CD4-positive, CD25-positive, alpha-beta regulatory T cell (primary cell): ENCODE results near the gene HTRA3. TPM values are rescaled to one million over a fixed set of nuclear protein-coding genes. Genes with fewer than 3 reads are reported as not detected.
A peak's percentile ranks its signal among the peaks of the same experiment; 100 is the strongest.

Experiments
- ATAC-seq, 2 donors: fragments of 150-1000 bp; cut with Tn5 transposase; one replicate each; pipeline ENCODE4 v1.10.0; 2021; ENCODE audit warnings: low read depth in 2 of 2, moderate number of reproducible peaks in 2 of 2, moderate library complexity in 1 of 2
- DNase-seq, 3 donors: peaks; one replicate each; pipeline versions ENCODE4 v3.0.0 to v3.0.0-alpha.2; 2012 to 2022; ENCODE audit warnings: mixed read lengths in 1 of 3
- H3K27ac ChIP-seq: one replicate; pipeline ENCODE4 v1.7.0; 2013; ENCODE audit warnings: mild to moderate bottlenecking, low read length; ENCODE audit not compliant: insufficient read depth, poor library complexity, severe bottlenecking
- H3K27me3 ChIP-seq: one replicate; pipeline ENCODE4 v1.7.0; 2013; ENCODE audit warnings: low read length; ENCODE audit not compliant: control insufficient read depth, insufficient read depth
- H3K36me3 ChIP-seq: one replicate; pipeline ENCODE4 v1.7.0; 2013; ENCODE audit warnings: mild to moderate bottlenecking, low read length, moderate library complexity; ENCODE audit not compliant: control insufficient read depth, insufficient read depth
- H3K4me1 ChIP-seq: 2 replicates; pipeline ENCODE4 v1.7.0; 2013; ENCODE audit warnings: mild to moderate bottlenecking, low read length; ENCODE audit not compliant: insufficient read depth, control insufficient read depth, poor library complexity, severe bottlenecking
- H3K4me3 ChIP-seq: one replicate; pipeline ENCODE4 v1.7.0; 2013; ENCODE audit warnings: low read depth, mild to moderate bottlenecking, low read length, moderate library complexity
- H3K9me3 ChIP-seq, 2 experiments: 1 replicate in 1 of 2; 2 replicates in 1 of 2; pipeline ENCODE4 v1.7.0; 2013; ENCODE audit warnings: low read length in 2 of 2, mild to moderate bottlenecking in 1 of 2, moderate library complexity in 1 of 2; ENCODE audit not compliant: control insufficient read depth in 2 of 2
- H3K27ac Mint-ChIP-seq, 3 donors: one replicate each; pipeline ENCODE4 v1.8.0; 2020 to 2022; ENCODE audit warnings: mild to moderate bottlenecking in 3 of 3, mixed read lengths in 3 of 3, moderate library complexity in 2 of 3
- H3K27me3 Mint-ChIP-seq: one replicate; pipeline ENCODE4 v1.8.0; 2022; ENCODE audit warnings: mild to moderate bottlenecking, mixed read lengths
- H3K36me3 Mint-ChIP-seq: one replicate; pipeline ENCODE4 v1.8.0; 2020; ENCODE audit warnings: mixed read lengths
- H3K4me1 Mint-ChIP-seq, 4 donors: one replicate each; pipeline ENCODE4 v1.8.0; 2020 to 2022; ENCODE audit warnings: mixed read lengths in 4 of 4, mild to moderate bottlenecking in 1 of 4
- H3K4me3 Mint-ChIP-seq, 4 donors: one replicate each; pipeline ENCODE4 v1.8.0; 2020 to 2022; ENCODE audit warnings: mild to moderate bottlenecking in 4 of 4, mixed read lengths in 4 of 4, moderate library complexity in 3 of 4
- H3K9me3 Mint-ChIP-seq, 7 donors: one replicate each; pipeline ENCODE4 v1.8.0; 2020 to 2022; ENCODE audit warnings: mixed read lengths in 7 of 7, mild to moderate bottlenecking in 3 of 7, moderate library complexity in 2 of 7
- polyA plus RNA-seq, 4 donors: library from polyadenylated mRNA; unstranded; fragments of 300-500 nt; fragmentation: Illumina TruSeq; gene quantifications; one replicate each; pipeline ENCODE4 v1.2.3, GENCODE V29; 2021
- total RNA-seq: library from RNA; stranded (reverse); gene quantifications from one replicate; pipeline ENCODE4 v1.2.3, GENCODE V29; 2022

HTRA3 gene
- total and polyA plus RNA-seq, 5 donors from 2014 or later: not detected

DNA sequence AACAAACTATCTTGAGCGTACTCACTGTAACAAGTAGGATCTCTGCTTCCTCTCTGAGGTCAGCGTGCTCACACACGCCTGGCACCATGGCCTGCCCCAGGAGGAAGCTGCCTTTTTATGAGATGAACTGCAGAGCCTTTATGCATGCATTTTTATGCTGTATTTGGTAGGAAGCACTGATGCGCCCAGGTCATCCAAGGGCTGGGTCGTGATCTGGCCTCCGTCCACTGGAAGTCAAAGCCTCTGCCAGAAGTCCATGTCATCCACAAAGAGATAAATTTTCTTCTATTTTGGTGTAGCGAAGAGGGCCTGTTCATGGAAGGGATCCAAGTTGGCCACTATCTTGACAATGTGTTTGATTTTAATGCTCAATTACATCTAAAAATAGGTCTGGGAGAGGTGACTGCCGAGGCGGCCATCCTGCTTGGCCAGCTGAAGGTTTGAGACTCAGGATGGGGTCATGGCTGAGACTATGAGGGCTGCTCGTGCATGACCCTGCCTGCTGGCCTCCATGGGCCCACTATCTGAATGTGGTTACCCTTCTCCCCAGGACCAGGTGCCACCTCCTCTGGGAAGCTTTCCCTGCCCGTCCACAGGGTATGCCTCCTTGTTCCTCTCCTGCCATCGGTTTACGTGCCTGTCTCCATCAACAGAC, 50.3 kb downstream of the HTRA3 start:
- no peak for DNase-seq
- no peaks in the 10 kb centered on the region for H3K27me3 ChIP-seq
- H3K36me3 Mint-ChIP-seq: no peaks in the 10 kb centered on the region
- no peaks in the 10 kb centered on the region for H3K36me3 ChIP-seq
- H3K4me3 ChIP-seq: no peak overlapping the region
- no peak overlapping the region for H3K27ac Mint-ChIP-seq
- no peak for ATAC-seq
- peaks cover 4% of the 10 kb centered on the region for H3K27me3 Mint-ChIP-seq
- H3K4me3 Mint-ChIP-seq: no peak overlapping the region
- H3K9me3 ChIP-seq: no peaks in the 10 kb centered on the region
- H3K4me1 ChIP-seq: no peaks in the 10 kb centered on the region
- H3K9me3 Mint-ChIP-seq: no peaks in the 10 kb centered on the region
- H3K27ac ChIP-seq: no peak overlapping the region
- H3K4me1 Mint-ChIP-seq: no peaks in the 10 kb centered on the region

DNA sequence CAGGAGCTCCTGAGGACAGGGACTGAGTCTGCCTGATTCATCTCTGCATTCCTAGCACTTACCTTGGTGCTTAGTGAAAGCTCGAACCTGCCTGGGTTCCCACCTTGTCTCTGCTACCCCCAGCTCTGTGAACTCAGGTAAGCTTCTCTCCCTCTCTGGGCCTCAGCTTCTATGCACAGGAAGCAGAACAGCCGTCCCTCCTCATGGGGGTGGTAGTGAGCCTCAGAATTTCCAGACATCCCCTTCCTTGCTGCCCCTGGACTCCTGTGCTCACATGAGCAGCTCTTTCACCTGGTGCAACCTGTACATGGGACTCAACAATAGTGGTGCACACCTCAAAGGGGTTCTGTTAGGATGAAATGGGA, 50.8 kb downstream of the HTRA3 start:
- peaks cover 4% of the 10 kb centered on the region for H3K27me3 Mint-ChIP-seq
- H3K36me3 Mint-ChIP-seq: no peaks in the 10 kb centered on the region
- no peaks in the 10 kb centered on the region for H3K27me3 ChIP-seq
- H3K4me1 ChIP-seq: no peaks in the 10 kb centered on the region
- H3K4me1 Mint-ChIP-seq: no peaks in the 10 kb centered on the region
- H3K4me3 ChIP-seq: no peak overlapping the region
- no peak overlapping the region for H3K27ac Mint-ChIP-seq
- no peaks in the 10 kb centered on the region for H3K9me3 ChIP-seq
- ATAC-seq (no peak), DNase-seq (peak in 1 of 3 donors; percentile 16)
- H3K36me3 ChIP-seq: no peaks in the 10 kb centered on the region
- H3K9me3 Mint-ChIP-seq: no peaks in the 10 kb centered on the region
- H3K4me3 Mint-ChIP-seq: no peak overlapping the region
- H3K27ac ChIP-seq: no peak overlapping the region

DNA sequence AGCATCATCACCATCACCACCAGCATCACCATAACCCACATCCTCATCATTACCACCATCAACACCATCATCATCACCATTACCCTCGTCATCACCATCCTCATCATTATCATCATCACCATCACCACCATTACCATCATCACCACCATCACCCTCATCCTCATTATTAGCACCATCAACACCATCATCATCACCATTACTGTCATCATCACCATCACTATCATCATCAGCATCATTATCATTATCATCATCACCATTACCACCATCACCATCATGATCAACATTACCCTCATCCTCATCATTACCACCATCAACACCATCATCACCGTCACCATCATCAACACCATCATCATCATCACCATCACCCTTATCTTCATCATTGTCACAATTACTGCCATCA, 51.7 kb downstream of the HTRA3 start:
- H3K27ac ChIP-seq: no peak overlapping the region
- Mint-ChIP-seq H3K9me3 (no peaks in the 10 kb centered on the region), H3K4me3 (no peak overlapping the region), H3K4me1 (no peaks in the 10 kb centered on the region), H3K27ac (no peak overlapping the region), H3K36me3 (no peaks in the 10 kb centered on the region), H3K27me3 (peaks cover 4% of the 10 kb centered on the region)
- ATAC-seq: no peak
- no peaks in the 10 kb centered on the region for H3K27me3 ChIP-seq
- H3K4me3 ChIP-seq: no peak overlapping the region
- H3K9me3 ChIP-seq: no peaks in the 10 kb centered on the region
- no peak for DNase-seq
- H3K4me1 ChIP-seq: no peaks in the 10 kb centered on the region
- no peaks in the 10 kb centered on the region for H3K36me3 ChIP-seq

DNA sequence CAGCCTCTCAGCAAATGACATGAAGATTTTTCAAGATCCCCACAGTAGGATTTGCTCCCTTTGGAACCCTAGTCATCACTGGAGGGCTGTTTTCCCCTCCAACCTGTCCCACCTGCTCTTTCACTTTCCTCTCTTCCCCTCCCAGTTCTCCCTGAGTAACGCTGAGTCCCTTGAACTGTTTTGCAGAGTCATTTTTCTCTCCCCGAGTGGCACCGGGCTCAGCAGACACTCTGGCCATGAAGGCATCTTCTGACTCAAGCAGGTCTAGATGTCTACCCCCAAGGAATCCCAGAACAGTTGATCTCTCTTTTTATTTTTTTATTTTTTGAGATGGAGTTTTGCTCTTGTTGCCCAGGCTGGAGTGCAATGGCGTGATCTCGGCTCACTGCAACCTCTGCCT, 52.2 kb downstream of the HTRA3 start:
- H3K4me1 ChIP-seq: no peaks in the 10 kb centered on the region
- Mint-ChIP-seq H3K27ac (no peak overlapping the region), H3K4me1 (no peaks in the 10 kb centered on the region), H3K9me3 (no peaks in the 10 kb centered on the region), H3K4me3 (no peak overlapping the region), H3K36me3 (no peaks in the 10 kb centered on the region), H3K27me3 (peaks cover 4% of the 10 kb centered on the region)
- no peaks in the 10 kb centered on the region for H3K9me3 ChIP-seq
- no peaks in the 10 kb centered on the region for H3K36me3 ChIP-seq
- no peaks in the 10 kb centered on the region for H3K27me3 ChIP-seq
- DNase-seq: no peak
- no peak overlapping the region for H3K27ac ChIP-seq
- no peak overlapping the region for H3K4me3 ChIP-seq
- no peak for ATAC-seq

DNA sequence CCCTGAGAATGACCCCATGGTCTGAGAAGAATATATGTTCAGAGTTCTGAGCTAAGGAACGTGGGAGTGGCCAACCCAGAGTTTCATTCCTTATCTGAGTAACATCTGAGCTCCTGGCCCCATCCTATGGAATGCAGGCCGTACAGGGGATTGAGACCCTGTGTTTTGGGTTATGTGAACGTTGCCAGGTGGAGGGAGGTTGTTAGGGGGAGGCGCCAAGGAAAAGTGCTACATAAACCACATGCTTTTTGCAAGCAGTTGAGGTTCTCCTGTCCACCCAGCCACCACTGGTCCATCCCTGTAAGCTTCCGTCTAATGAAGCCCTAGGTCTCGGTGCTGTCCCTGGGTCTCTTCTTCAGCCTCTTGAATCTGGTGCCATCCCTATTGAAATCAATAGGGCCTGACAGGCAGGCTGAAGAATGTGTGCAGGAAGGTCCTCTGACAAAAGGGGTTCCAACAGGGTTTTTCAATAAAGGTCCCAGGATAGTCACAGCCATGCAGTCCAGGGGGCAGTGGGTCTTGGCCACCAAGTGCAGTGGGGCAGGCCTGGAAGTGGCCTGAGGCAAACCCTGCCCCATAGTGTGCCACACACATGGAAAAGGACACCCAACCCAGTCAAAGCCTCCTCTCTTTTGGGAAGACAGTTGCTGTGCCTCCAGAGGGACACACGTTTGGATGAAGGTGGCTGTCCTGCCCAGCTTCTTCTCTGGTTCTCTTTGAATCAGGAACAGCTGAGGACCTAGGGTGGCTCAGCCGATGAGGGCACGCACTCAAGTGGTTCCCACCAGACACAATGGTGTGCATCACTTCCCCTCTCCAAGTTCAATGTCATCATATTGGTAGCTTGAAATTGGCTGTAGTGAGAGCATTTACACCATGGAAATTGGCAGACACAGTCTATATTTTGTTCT, 53.5 kb downstream of the HTRA3 start:
- H3K9me3 Mint-ChIP-seq: no peaks in the 10 kb centered on the region
- no peak overlapping the region for H3K27ac ChIP-seq
- H3K27ac Mint-ChIP-seq: no peak overlapping the region
- H3K36me3 Mint-ChIP-seq: no peaks in the 10 kb centered on the region
- H3K4me3 ChIP-seq: no peak overlapping the region
- H3K4me3 Mint-ChIP-seq: no peak overlapping the region
- no peaks in the 10 kb centered on the region for H3K36me3 ChIP-seq
- H3K27me3 Mint-ChIP-seq: peaks cover 4% of the 10 kb centered on the region
- ATAC-seq (no peak), DNase-seq (no peak)
- H3K27me3 ChIP-seq: no peaks in the 10 kb centered on the region
- no peaks in the 10 kb centered on the region for H3K4me1 ChIP-seq
- no peaks in the 10 kb centered on the region for H3K9me3 ChIP-seq
- H3K4me1 Mint-ChIP-seq: no peaks in the 10 kb centered on the region

DNA sequence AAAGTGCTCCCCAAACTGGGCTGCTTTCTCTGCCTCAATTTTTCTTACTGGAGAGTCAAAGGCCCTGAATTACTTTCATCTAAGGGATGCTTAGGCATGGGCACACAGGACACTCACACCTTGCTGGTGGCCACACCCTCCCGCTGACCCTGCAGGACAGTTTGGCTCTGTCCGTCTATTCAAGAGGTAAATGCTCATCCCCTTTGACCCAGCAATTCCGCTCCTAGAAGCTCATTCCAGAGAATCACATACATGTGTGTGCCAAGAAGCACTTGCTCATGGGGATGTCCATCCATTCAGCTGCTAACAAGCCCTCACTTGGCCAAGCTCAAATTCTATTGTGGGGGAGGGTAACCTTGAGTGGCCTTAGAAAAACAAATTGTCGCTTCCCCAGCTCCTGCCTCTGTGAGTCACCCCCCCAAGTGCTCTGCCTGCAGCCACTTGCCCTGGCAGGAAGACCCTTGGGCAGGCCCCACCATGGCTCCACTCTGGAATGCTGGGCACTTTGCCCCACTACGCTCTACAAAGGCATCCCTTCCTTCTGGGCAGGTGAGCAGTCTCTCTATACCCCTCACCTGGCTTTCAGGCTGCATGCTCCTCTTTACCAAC, 54.5 kb downstream of the HTRA3 start:
- H3K9me3 Mint-ChIP-seq: no peaks in the 10 kb centered on the region
- no peaks in the 10 kb centered on the region for H3K4me1 ChIP-seq
- H3K36me3 ChIP-seq: no peaks in the 10 kb centered on the region
- no peaks in the 10 kb centered on the region for H3K27me3 ChIP-seq
- DNase-seq (no peak), ATAC-seq (no peak)
- H3K27ac Mint-ChIP-seq: no peak overlapping the region
- H3K9me3 ChIP-seq: no peaks in the 10 kb centered on the region
- H3K36me3 Mint-ChIP-seq: no peaks in the 10 kb centered on the region
- no peak overlapping the region for H3K27ac ChIP-seq
- H3K4me3 ChIP-seq: no peak overlapping the region
- H3K4me1 Mint-ChIP-seq: no peaks in the 10 kb centered on the region
- peaks cover 4% of the 10 kb centered on the region for H3K27me3 Mint-ChIP-seq
- H3K4me3 Mint-ChIP-seq: no peak overlapping the region

DNA sequence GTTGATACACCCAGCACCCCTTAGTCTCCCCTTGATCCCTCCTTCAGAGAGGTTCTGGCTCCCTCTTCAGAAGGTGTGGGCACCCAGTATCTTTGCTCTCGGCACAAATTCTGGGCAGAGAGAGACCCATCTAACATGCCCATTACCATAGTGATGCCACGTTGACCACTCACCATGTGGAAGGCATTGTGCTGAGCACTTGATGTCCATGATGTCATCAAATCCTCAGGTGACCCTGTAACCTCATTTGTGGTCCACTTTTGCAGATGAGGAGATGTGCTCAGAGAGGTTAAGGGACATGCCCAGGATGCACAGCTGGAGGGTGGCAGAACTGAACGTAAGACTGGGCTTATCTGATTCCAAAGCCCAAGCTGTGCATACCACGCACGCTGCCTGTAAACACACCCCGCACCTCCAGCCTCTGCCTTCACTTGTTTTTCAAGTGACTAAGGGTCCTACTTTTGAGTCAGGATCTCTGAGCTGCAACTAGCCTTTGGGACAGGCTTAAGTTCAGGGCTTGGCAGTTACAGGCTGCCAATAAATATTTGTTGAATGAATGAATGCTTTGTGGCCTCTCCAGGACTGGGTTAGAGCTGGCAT, 55.2 kb downstream of the HTRA3 start:
- no peak overlapping the region for H3K4me3 Mint-ChIP-seq
- H3K27me3 ChIP-seq: no peaks in the 10 kb centered on the region
- no peaks in the 10 kb centered on the region for H3K4me1 Mint-ChIP-seq
- no peak overlapping the region for H3K27ac ChIP-seq
- ATAC-seq (no peak), DNase-seq (no peak)
- H3K36me3 ChIP-seq: no peaks in the 10 kb centered on the region
- no peaks in the 10 kb centered on the region for H3K9me3 Mint-ChIP-seq
- H3K36me3 Mint-ChIP-seq: no peaks in the 10 kb centered on the region
- peaks cover 4% of the 10 kb centered on the region for H3K27me3 Mint-ChIP-seq
- no peak overlapping the region for H3K27ac Mint-ChIP-seq
- H3K4me1 ChIP-seq: no peaks in the 10 kb centered on the region
- H3K9me3 ChIP-seq: no peaks in the 10 kb centered on the region
- no peak overlapping the region for H3K4me3 ChIP-seq
